Caco-2 (cell line): Measurements from ENCODE around the gene SLC25A20. TPM values are rescaled to one million over a fixed set of nuclear protein-coding genes. Genes with fewer than 3 reads are reported as not detected.

Experiments used
- BruUV-seq: library from RNA; stranded (reverse); fragments of 400-500 nt; replicated peaks from 2 replicates; lab custom pipeline; 2021; lab: Mats Ljungman, UMichigan
- CTCF ChIA-PET: fragments of 300-600 bp; sonication (Branson Sonifier 250); formaldehyde crosslinking; loops from one replicate; lab custom pipeline; 2022; ENCODE audit warnings: antibody characterized with exemption; lab: Charles Lee
- POLR2A ChIA-PET: fragments of 300-600 bp; sonication (Branson Sonifier 250); formaldehyde crosslinking; loops from one replicate; lab custom pipeline; 2022; ENCODE audit warnings: antibody characterized with exemption; lab: Charles Lee
- DNase-seq, 2 experiments: peaks; one replicate each; pipeline versions ENCODE4 v3.0.0 to v3.0.0-alpha.2; 2020 to 2022
- H3K27me3 ChIP-seq: replicated peaks from 2 replicates; pipeline ENCODE4 v1.6.0; 2011; ENCODE audit warnings: low read length; ENCODE audit not compliant: control insufficient read depth, insufficient read depth
- H3K36me3 ChIP-seq: 2 replicates; pipeline ENCODE4 v1.5.1; 2011; ENCODE audit warnings: low read length; ENCODE audit not compliant: control insufficient read depth, insufficient read depth
- H3K4me1 ChIP-seq: fragments of 250-450 bp; sonication (Bioruptor Pico); 2 replicates; pipeline ENCODE4 v1.5.1; 2020; ENCODE audit warnings: mild to moderate bottlenecking
- H3K4me3 ChIP-seq: 2 replicates; pipeline ENCODE4 v1.5.1; 2011; ENCODE audit warnings: low read depth, mild to moderate bottlenecking, control low read depth, low read length
- H3K9me3 ChIP-seq: fragments of 250-450 bp; sonication (Bioruptor Pico); 2 replicates; pipeline ENCODE4 v1.5.1; 2020; ENCODE audit warnings: mild to moderate bottlenecking, moderate library complexity
- H3K27ac Mint-ChIP-seq: one replicate; pipeline ENCODE4 v1.8.0; 2022; ENCODE audit warnings: mixed read lengths; ENCODE audit not compliant: unreplicated experiment
- H3K27me3 Mint-ChIP-seq: one replicate; pipeline ENCODE4 v1.8.0; 2022; ENCODE audit warnings: mixed read lengths; ENCODE audit not compliant: insufficient read depth, unreplicated experiment
- H3K36me3 Mint-ChIP-seq: one replicate; pipeline ENCODE4 v1.8.0; 2022; ENCODE audit warnings: mild to moderate bottlenecking, mixed read lengths; ENCODE audit not compliant: insufficient read depth, unreplicated experiment
- H3K4me1 Mint-ChIP-seq: one replicate; pipeline ENCODE4 v1.8.0; 2022; ENCODE audit warnings: low read depth, mixed read lengths; ENCODE audit not compliant: unreplicated experiment
- H3K4me3 Mint-ChIP-seq: one replicate; pipeline ENCODE4 v1.8.0; 2022; ENCODE audit warnings: mild to moderate bottlenecking, moderate library complexity, mixed read lengths; ENCODE audit not compliant: unreplicated experiment
- H3K9me3 Mint-ChIP-seq: one replicate; pipeline ENCODE4 v1.8.0; 2022; ENCODE audit warnings: mixed read lengths; ENCODE audit not compliant: unreplicated experiment
- intact Hi-C: fragments of 100-400 bp; cut with micrococcal nuclease; formaldehyde crosslinking; loops from one replicate; pipeline ENCODE4 v1.10.0; 2022; ENCODE audit not compliant: unreplicated experiment
- total RNA-seq: library from RNA; stranded (reverse); gene quantifications from 2 replicates; pipeline ENCODE4 v1.2.3, GENCODE V29; 2022
- TF ChIP-seq, protein P1 (sequence below), 2 experiments: fragments of 200-600 bp in 1 of 2; IDR thresholded peaks; 1 replicate in 1 of 2; 2 replicates in 1 of 2; pipeline versions ENCODE4 v1.5.1 to v1.8.0; 2011 to 2022; ENCODE audit warnings: antibody characterized with exemption in 1 of 2, control low read depth in 1 of 2, inconsistent platforms in 1 of 2, low read depth in 1 of 2, low read length in 1 of 2, mild to moderate bottlenecking in 1 of 2, moderate library complexity in 1 of 2; ENCODE audit not compliant: insufficient read depth in 1 of 2, severe bottlenecking in 1 of 2, unreplicated experiment in 1 of 2

Gene SLC25A20
- total RNA-seq, 1 experiment from 2014 or later = 19.3 TPM

DNA sequence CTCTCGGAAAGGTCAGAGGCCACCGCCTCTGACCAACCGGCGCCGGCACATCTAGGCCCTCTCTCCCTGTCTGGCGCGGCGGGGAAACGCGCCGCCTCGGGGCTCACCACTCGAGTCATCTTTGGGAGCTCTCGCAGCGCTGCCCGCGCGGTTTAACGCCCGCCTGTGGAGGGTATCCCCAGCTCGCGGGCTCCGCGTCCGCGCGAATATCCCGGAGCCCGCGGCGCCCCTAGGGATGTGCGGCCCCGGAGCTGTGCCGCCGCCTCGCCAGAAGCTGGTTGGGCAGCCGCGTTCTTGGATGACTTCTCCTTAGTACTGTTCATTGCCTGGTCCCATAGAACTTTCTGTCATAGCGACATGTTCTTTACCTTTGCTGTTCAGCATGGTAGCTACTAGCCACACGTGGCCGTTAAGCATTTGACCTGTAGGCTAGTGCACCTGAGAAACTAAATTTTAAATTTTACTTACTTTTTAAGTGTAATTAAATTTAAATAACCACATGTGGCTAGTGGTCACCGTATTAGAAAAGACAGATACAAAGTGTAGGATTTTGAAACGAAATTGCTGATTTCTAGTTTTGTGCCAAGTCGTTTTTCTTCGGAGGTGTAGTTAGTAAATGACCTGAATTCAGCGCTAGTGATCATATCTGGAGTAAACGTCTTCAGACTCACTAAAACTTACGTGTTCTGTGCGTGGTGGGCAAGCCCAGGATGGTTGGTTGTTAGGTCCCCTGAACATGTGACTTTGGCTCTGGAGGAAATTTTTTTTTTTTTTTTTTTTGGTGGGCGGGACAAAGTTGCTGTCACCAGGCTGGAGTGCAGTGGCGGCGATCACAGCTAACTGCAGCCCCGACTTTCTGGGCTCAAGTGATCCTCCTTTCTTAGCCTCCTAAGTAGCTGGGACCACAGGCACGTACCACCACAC is 20.8 kb upstream of the SLC25A20 start:
- Histone ChIP-seq H3K4me3 (peak overlapping the region; percentile 61), H3K4me1 (no peaks in the 10 kb centered on the region), H3K27me3 (no peaks in the 10 kb centered on the region), H3K9me3 (no peaks in the 10 kb centered on the region), H3K36me3 (no peaks in the 10 kb centered on the region)
- intact Hi-C loops = loop anchor here (2.0 to 10.0 kb wide), 3 partner anchors 21 to 205 kb away; partner anchors contain the start of genes IP6K2, PRKAR2A and SLC25A20
- Mint-ChIP-seq H3K27ac (peak overlapping the region; percentile 98), H3K4me3 (peak overlapping the region; percentile 97), H3K27me3 (no peaks in the 10 kb centered on the region), H3K9me3 (no peaks in the 10 kb centered on the region), H3K4me1 (no peaks in the 10 kb centered on the region), H3K36me3 (peaks cover 46% of the 10 kb centered on the region)
- DNase-seq = peak; percentile 44 to 64
- TF ChIP-seq, protein P1, sequence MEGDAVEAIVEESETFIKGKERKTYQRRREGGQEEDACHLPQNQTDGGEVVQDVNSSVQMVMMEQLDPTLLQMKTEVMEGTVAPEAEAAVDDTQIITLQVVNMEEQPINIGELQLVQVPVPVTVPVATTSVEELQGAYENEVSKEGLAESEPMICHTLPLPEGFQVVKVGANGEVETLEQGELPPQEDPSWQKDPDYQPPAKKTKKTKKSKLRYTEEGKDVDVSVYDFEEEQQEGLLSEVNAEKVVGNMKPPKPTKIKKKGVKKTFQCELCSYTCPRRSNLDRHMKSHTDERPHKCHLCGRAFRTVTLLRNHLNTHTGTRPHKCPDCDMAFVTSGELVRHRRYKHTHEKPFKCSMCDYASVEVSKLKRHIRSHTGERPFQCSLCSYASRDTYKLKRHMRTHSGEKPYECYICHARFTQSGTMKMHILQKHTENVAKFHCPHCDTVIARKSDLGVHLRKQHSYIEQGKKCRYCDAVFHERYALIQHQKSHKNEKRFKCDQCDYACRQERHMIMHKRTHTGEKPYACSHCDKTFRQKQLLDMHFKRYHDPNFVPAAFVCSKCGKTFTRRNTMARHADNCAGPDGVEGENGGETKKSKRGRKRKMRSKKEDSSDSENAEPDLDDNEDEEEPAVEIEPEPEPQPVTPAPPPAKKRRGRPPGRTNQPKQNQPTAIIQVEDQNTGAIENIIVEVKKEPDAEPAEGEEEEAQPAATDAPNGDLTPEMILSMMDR (IDR thresholded peaks at IDR 0.05; ENCODE audit: insufficient read depth in 1 of 2, low read depth in 1 of 2, low read length in 1 of 2, severe bottlenecking in 1 of 2, unreplicated experiment in 1 of 2) = no peak
- TSS peak; percentile 54 for BruUV-seq
- ChIA-PET CTCF (interaction anchor here (0.6 to 1.2 kb wide), 4 partner anchors 50 to 363 kb away, joined by 3 to 7 read pairs (median 4); partner anchors contain the start of gene PFKFB4), POLR2A (interaction anchor here (0.6 to 1.2 kb wide), 14 partner anchors 21 to 800 kb away, joined by 3 to 8 read pairs (median 6); partner anchors contain the start of genes IP6K2, SLC25A20 and WDR6)

DNA sequence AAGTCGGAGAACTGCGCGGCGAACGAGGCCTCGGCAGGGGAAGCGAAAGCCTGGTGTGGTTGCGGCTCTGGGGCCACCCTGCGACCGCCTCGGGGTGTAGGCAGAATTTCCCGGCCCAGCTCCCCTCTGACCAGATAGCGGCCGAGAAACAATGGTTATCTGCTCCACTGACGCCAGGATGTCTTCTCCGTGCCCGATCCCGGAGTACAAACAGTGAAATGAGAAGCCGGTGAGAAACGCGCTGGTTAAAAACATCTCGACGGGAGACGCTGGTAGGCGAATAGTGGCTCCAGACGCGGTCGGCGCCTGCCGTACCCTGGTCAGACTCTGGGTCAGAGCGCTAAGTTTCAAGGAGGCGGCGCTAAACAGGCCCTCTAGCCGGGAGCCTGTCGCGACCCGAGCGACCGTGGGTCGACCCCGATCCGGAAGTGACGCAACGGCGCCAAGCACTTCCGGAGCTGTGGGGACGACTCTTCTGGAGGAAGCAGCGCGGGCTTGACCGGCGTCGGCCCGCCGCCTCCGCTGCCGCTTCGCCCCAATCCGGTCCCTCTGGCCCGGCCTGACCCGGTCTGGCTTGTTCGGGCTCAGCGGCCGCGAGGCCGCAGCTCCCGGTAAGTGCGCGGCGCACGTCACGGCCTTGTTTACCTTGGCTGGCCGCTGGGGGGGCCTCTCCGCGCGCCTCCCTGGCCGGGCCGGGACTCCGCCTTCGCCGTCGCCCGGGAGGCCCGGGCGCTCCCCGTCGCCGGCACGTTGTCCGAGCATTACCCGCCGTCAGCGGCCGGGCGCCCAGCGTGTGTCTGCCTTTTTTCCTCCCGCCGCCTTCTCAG is 19.9 kb upstream of the SLC25A20 start, which contains the start of gene ARIH2:
Gene ARIH2 (plus strand): TSS at position 455 of the 827 bp plus-strand sequence. CDS start 8,717 bp downstream, outside the sequence.
- peak; percentile 92 to 93 for DNase-seq
- no peaks in the 10 kb centered on the region for H3K4me1 Mint-ChIP-seq
- no peaks in the 10 kb centered on the region for H3K36me3 ChIP-seq
- H3K36me3 Mint-ChIP-seq = peaks cover 39% of the 10 kb centered on the region
- intact Hi-C loops = loop anchor here (2.0 to 10.0 kb wide), 3 partner anchors 20 to 204 kb away; partner anchors contain the start of genes IP6K2, PRKAR2A and SLC25A20
- TSS peak; percentile 95 for BruUV-seq
- H3K4me1 ChIP-seq = no peaks in the 10 kb centered on the region
- TF ChIP-seq, protein P1 (IDR thresholded peaks at IDR 0.05; ENCODE audit: insufficient read depth in 1 of 2, low read depth in 1 of 2, low read length in 1 of 2, severe bottlenecking in 1 of 2, unreplicated experiment in 1 of 2) = no peak
- ChIA-PET POLR2A (interaction anchor here (0.5 to 1.2 kb wide), 8 partner anchors 21 to 314 kb away, joined by 3 to 8 read pairs (median 4); partner anchors contain the start of genes IP6K2 and WDR6), CTCF (interaction anchor here (0.5 to 0.9 kb wide), 3 partner anchors 23 to 362 kb away, joined by 4 to 9 read pairs (median 6); partner anchors contain the start of gene PFKFB4)
- peak within 1 kb of the TSS; percentile 61 for H3K4me3 ChIP-seq
- peak within 1 kb of the TSS; percentile 97 for H3K4me3 Mint-ChIP-seq
- no peaks in the 10 kb centered on the region for H3K27me3 Mint-ChIP-seq
- H3K27ac Mint-ChIP-seq = peak within 1 kb of the TSS; percentile 98
- H3K9me3 Mint-ChIP-seq = no peaks in the 10 kb centered on the region
- no peaks in the 10 kb centered on the region for H3K9me3 ChIP-seq
- H3K27me3 ChIP-seq = no peaks in the 10 kb centered on the region
